Measurements from ENCODE around the gene RYR2.
A peak's percentile ranks its signal among the peaks of the same experiment; 100 is the strongest.

Gene RYR2

GRCh38 chr1:237324226-237324625, 282.2 kb downstream of the RYR2 start:
- Histone ChIP-seq H2AFZ (ENCODE audit: insufficient read depth, low read length, poor library complexity) (no peak overlapping the region), H3K27me3 (ENCODE audit: insufficient read depth, low read length) (no peaks in the 10 kb centered on the region), H2AK5ac (ENCODE audit: low read length) (no peak overlapping the region), H4K8ac (ENCODE audit: low read depth, low read length) (no peak overlapping the region), H3K4ac (ENCODE audit: low read depth, low read length) (no peak overlapping the region), H2BK5ac (ENCODE audit: low read depth, low read length, poor library complexity) (no peak overlapping the region), H3K79me2 (ENCODE audit: control insufficient read depth, insufficient read depth, low read length, poor library complexity) (no peaks in the 10 kb centered on the region), H3K23ac (ENCODE audit: low read length) (no peak overlapping the region), H3K9ac (ENCODE audit: low read length) (no peak overlapping the region), H3K18ac (ENCODE audit: low read length) (no peak overlapping the region), H3K79me1 (ENCODE audit: low read length) (no peaks in the 10 kb centered on the region), H3K14ac (ENCODE audit: low read length) (no peak overlapping the region), H3K4me3 (ENCODE audit: low read depth, low read length) (no peak overlapping the region), H3K9me3 (ENCODE audit: insufficient read depth, low read depth, low read length) (no peaks in the 10 kb centered on the region), H4K12ac (ENCODE audit: low read depth, low read length) (no peak overlapping the region), H3K4me1 (ENCODE audit: control insufficient read depth in 1 of 2, insufficient read depth in 2 of 2, low read length in 2 of 2) (no peaks in the 10 kb centered on the region), H2BK12ac (ENCODE audit: low read length) (no peak overlapping the region), H3K36me3 (ENCODE audit: control insufficient read depth in 1 of 2, insufficient read depth in 2 of 2, low read length in 2 of 2) (no peaks in the 10 kb centered on the region), H4K91ac (ENCODE audit: low read depth, low read length) (no peak overlapping the region), H2BK120ac (ENCODE audit: insufficient read depth, low read length, poor library complexity) (no peak overlapping the region), H3K27ac (ENCODE audit: low read depth, low read length) (no peak overlapping the region), H3K4me2 (ENCODE audit: low read length) (no peak overlapping the region)
- DNase-seq, result no peak
- WGBS (ENCODE audit: extremely low coverage, insufficient coverage, insufficient read length), result no CpG with 5 or more reads among the region's 3 CpGs

- Histone ChIP-seq H3K36me3 (ENCODE audit: control insufficient read depth in 1 of 2, insufficient read depth in 2 of 2, low read length in 2 of 2) (no peaks in the 10 kb centered on the region), H3K9ac (ENCODE audit: low read length) (no peak overlapping the region), H3K4me1 (ENCODE audit: control insufficient read depth in 1 of 2, insufficient read depth in 2 of 2, low read length in 2 of 2) (no peaks in the 10 kb centered on the region), H3K23ac (ENCODE audit: low read length) (no peak overlapping the region), H4K12ac (ENCODE audit: low read depth, low read length) (no peak overlapping the region), H3K79me2 (ENCODE audit: control insufficient read depth, insufficient read depth, low read length, poor library complexity) (no peaks in the 10 kb centered on the region), H3K4ac (ENCODE audit: low read depth, low read length) (no peak overlapping the region), H2AK5ac (ENCODE audit: low read length) (no peak overlapping the region), H4K8ac (ENCODE audit: low read depth, low read length) (no peak overlapping the region), H2BK5ac (ENCODE audit: low read depth, low read length, poor library complexity) (no peak overlapping the region), H3K9me3 (ENCODE audit: insufficient read depth, low read depth, low read length) (no peaks in the 10 kb centered on the region), H3K18ac (ENCODE audit: low read length) (no peak overlapping the region), H3K4me3 (ENCODE audit: low read depth, low read length) (no peak overlapping the region), H3K27ac (ENCODE audit: low read depth, low read length) (no peak overlapping the region), H3K14ac (ENCODE audit: low read length) (no peak overlapping the region), H2BK12ac (ENCODE audit: low read length) (no peak overlapping the region), H3K79me1 (ENCODE audit: low read length) (no peaks in the 10 kb centered on the region), H3K4me2 (ENCODE audit: low read length) (no peak overlapping the region), H3K27me3 (ENCODE audit: insufficient read depth, low read length) (no peaks in the 10 kb centered on the region), H2BK120ac (ENCODE audit: insufficient read depth, low read length, poor library complexity) (no peak overlapping the region), H4K91ac (ENCODE audit: low read depth, low read length) (no peak overlapping the region), H2AFZ (ENCODE audit: insufficient read depth, low read length, poor library complexity) (no peak overlapping the region)
- WGBS (ENCODE audit: extremely low coverage, insufficient coverage, insufficient read length), result no CpG with 5 or more reads among the region's 3 CpGs
- no peak for DNase-seq
Measured at GRCh38 chr1:237327061-237327460, 285.1 kb downstream of the RYR2 start.

GRCh38 chr1:237340892-237341291, 298.9 kb downstream of the RYR2 start:
- Histone ChIP-seq H3K18ac (ENCODE audit: low read length) (no peak overlapping the region), H3K4me2 (ENCODE audit: low read length) (no peak overlapping the region), H2BK5ac (ENCODE audit: low read depth, low read length, poor library complexity) (no peak overlapping the region), H2AK5ac (ENCODE audit: low read length) (no peak overlapping the region), H4K91ac (ENCODE audit: low read depth, low read length) (no peak overlapping the region), H2BK12ac (ENCODE audit: low read length) (no peak overlapping the region), H3K27ac (ENCODE audit: low read depth, low read length) (no peak overlapping the region), H3K79me1 (ENCODE audit: low read length) (no peaks in the 10 kb centered on the region), H4K8ac (ENCODE audit: low read depth, low read length) (no peak overlapping the region), H3K9me3 (ENCODE audit: insufficient read depth, low read depth, low read length) (no peaks in the 10 kb centered on the region), H3K14ac (ENCODE audit: low read length) (no peak overlapping the region), H2AFZ (ENCODE audit: insufficient read depth, low read length, poor library complexity) (no peak overlapping the region), H3K4me1 (ENCODE audit: control insufficient read depth in 1 of 2, insufficient read depth in 2 of 2, low read length in 2 of 2) (no peaks in the 10 kb centered on the region), H3K4me3 (ENCODE audit: low read depth, low read length) (no peak overlapping the region), H3K27me3 (ENCODE audit: insufficient read depth, low read length) (no peaks in the 10 kb centered on the region), H4K12ac (ENCODE audit: low read depth, low read length) (no peak overlapping the region), H3K9ac (ENCODE audit: low read length) (no peak overlapping the region), H3K79me2 (ENCODE audit: control insufficient read depth, insufficient read depth, low read length, poor library complexity) (no peaks in the 10 kb centered on the region), H3K4ac (ENCODE audit: low read depth, low read length) (no peak overlapping the region), H3K23ac (ENCODE audit: low read length) (no peak overlapping the region), H2BK120ac (ENCODE audit: insufficient read depth, low read length, poor library complexity) (no peak overlapping the region), H3K36me3 (ENCODE audit: control insufficient read depth in 1 of 2, insufficient read depth in 2 of 2, low read length in 2 of 2) (no peaks in the 10 kb centered on the region)
- no peak for DNase-seq
- WGBS (ENCODE audit: extremely low coverage, insufficient coverage, insufficient read length), result no CpG with 5 or more reads among the region's 3 CpGs

- Histone ChIP-seq H3K36me3 (ENCODE audit: control insufficient read depth in 1 of 2, insufficient read depth in 2 of 2, low read length in 2 of 2) (no peaks in the 10 kb centered on the region), H2AK5ac (ENCODE audit: low read length) (no peak overlapping the region), H3K79me2 (ENCODE audit: control insufficient read depth, insufficient read depth, low read length, poor library complexity) (no peaks in the 10 kb centered on the region), H2AFZ (ENCODE audit: insufficient read depth, low read length, poor library complexity) (no peak overlapping the region), H3K14ac (ENCODE audit: low read length) (no peak overlapping the region), H4K12ac (ENCODE audit: low read depth, low read length) (no peak overlapping the region), H4K91ac (ENCODE audit: low read depth, low read length) (no peak overlapping the region), H3K27me3 (ENCODE audit: insufficient read depth, low read length) (no peaks in the 10 kb centered on the region), H3K9me3 (ENCODE audit: insufficient read depth, low read depth, low read length) (no peaks in the 10 kb centered on the region), H3K27ac (ENCODE audit: low read depth, low read length) (no peak overlapping the region), H2BK12ac (ENCODE audit: low read length) (no peak overlapping the region), H3K4me2 (ENCODE audit: low read length) (peak overlapping the region; percentile 36), H2BK120ac (ENCODE audit: insufficient read depth, low read length, poor library complexity) (no peak overlapping the region), H3K18ac (ENCODE audit: low read length) (no peak overlapping the region), H3K79me1 (ENCODE audit: low read length) (no peaks in the 10 kb centered on the region), H3K4me1 (ENCODE audit: control insufficient read depth in 1 of 2, insufficient read depth in 2 of 2, low read length in 2 of 2) (no peaks in the 10 kb centered on the region), H3K23ac (ENCODE audit: low read length) (no peak overlapping the region), H2BK5ac (ENCODE audit: low read depth, low read length, poor library complexity) (no peak overlapping the region), H3K9ac (ENCODE audit: low read length) (no peak overlapping the region), H4K8ac (ENCODE audit: low read depth, low read length) (no peak overlapping the region), H3K4me3 (ENCODE audit: low read depth, low read length) (no peak overlapping the region), H3K4ac (ENCODE audit: low read depth, low read length) (no peak overlapping the region)
- no peak for DNase-seq
- no CpG with 5 or more reads among the region's 3 CpGs for WGBS (ENCODE audit: extremely low coverage, insufficient coverage, insufficient read length)
Measured at GRCh38 chr1:237341391-237341790, 299.4 kb downstream of the RYR2 start.
